GM12865 (cell line): Measurements from ENCODE around the gene ATP2C2.
"Not testable (repeated sequence)": the region's sequence is repeated elsewhere in the genome, so short reads cannot be mapped to it uniquely, and the experiment has no call there.

ENCODE experiments used
- DNase-seq: peaks from one replicate; pipeline ENCODE4 v3.0.0; 2010; ENCODE audit warnings: low read depth
- H3K4me3 ChIP-seq: 2 replicates; pipeline ENCODE4 v1.5.1; 2011; ENCODE audit warnings: mild to moderate bottlenecking, low read depth, low read length, control low read depth
- CTCF ChIP-seq: IDR thresholded peaks from 2 replicates; pipeline ENCODE4 v1.5.1; 2011; ENCODE audit warnings: low read length, control low read depth, low read depth, inconsistent platforms; ENCODE audit not compliant: insufficient read depth; ENCODE audit errors: missing control alignments

ATP2C2 gene

GRCh38 chr16:84340325-84341040, 27.9 kb upstream of the ATP2C2 start:
- TF ChIP-seq CTCF, result no peak
- no peak overlapping the region for H3K4me3 ChIP-seq
- no peak for DNase-seq

DNA sequence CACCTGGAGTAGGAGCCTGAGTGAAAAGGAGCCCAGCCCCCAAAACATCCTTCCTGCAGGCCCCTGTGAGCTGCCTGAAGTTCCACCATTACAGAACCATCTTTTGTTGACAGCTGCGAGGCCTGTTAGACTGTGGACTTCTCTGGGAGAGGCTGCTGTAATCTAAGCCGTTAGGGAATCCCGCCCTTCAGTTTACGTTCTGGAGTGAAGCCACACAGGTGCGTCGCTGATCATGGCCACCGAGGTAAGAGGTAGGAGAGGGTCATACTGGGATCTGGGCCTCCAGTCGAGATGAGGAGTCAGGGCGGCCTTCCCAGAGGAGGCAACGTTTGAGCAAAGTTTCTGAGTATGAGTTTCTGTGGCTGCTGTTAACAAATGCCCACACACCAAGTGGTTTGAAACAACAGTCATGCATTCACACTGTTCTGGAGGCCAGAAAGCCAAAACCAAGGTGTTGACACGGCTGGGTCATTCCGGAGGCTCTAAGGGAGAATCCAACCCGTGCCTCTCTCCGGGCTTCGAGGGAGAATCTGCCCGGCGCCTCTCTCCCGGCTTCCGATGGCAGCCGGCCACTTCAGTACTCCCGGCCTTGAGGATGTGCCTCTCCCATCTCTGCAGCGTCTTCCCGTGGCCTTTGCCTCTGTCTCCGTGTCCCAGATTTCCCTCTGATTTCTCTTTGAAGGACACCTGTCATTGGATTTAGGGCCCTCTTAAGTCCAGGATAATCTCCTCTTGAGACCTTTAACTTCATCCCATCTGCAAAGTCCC, 26.6 kb upstream of the ATP2C2 start:
- no peak for TF ChIP-seq CTCF
- H3K4me3 ChIP-seq, result no peak overlapping the region
- no peak for DNase-seq

DNA sequence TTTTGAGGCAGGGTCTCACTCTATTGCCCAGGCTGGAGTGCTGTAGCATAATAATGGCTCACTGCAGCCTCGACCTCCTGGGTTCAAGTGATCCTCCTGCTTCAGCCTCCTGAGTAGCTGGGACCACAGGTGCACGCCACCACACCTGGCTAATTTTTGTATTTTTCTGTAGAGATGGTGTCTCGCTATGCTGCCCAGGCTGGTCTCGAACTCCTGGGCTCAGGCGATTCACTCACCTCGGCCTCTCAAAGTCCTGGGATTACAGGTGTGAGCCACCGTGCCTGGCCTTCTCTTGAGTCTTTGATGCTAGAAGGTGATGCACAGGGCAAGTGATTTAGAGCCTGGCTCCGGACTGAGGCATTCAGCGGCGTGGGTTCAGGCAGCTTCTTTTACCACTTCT, 24.5 kb upstream of the ATP2C2 start:
- not testable (repeated sequence) for H3K4me3 ChIP-seq, DNase-seq

GRCh38 chr16:84344781-84345180, 23.6 kb upstream of the ATP2C2 start:
- H3K4me3 ChIP-seq, result no peak overlapping the region
- no peak for TF ChIP-seq CTCF
- no peak for DNase-seq

- no peak for TF ChIP-seq CTCF
- no peak for DNase-seq
- no peak overlapping the region for H3K4me3 ChIP-seq
Observed at GRCh38 chr16:84347161-84347560, 21.2 kb upstream of the ATP2C2 start.

GRCh38 chr16:84348386-84348888, 19.9 kb upstream of the ATP2C2 start:
- no peak for DNase-seq
- no peak overlapping the region for H3K4me3 ChIP-seq
- TF ChIP-seq CTCF, result no peak

GRCh38 chr16:84349862-84350684, 18.3 kb upstream of the ATP2C2 start:
- no peak for TF ChIP-seq CTCF
- no peak for DNase-seq
- no peak overlapping the region for H3K4me3 ChIP-seq
